GM08714 (cell line): ENCODE measurements around the gene ONECUT2.

Experiments used
- H3K4me3 ChIP-seq: fragments of 200-500 bp; sonication (Bioruptor generic); 2 replicates; pipeline ENCODE4 v1.5.1; 2014; ENCODE audit warnings: mild to moderate bottlenecking, low read length, inconsistent platforms
- ZNF274 ChIP-seq: IDR thresholded peaks from 2 replicates; pipeline ENCODE4 v1.6.1; 2012; ENCODE audit warnings: mild to moderate bottlenecking, low read depth, low read length

The ONECUT2 gene

GRCh38 chr18:57436191-57436964 is 1.2 kb downstream of the ONECUT2 start:
- TF ChIP-seq ZNF274, result no peak
- H3K4me3 ChIP-seq, result peak overlapping the region; percentile 38; the same call in 1 of the 2 replicates

DNA sequence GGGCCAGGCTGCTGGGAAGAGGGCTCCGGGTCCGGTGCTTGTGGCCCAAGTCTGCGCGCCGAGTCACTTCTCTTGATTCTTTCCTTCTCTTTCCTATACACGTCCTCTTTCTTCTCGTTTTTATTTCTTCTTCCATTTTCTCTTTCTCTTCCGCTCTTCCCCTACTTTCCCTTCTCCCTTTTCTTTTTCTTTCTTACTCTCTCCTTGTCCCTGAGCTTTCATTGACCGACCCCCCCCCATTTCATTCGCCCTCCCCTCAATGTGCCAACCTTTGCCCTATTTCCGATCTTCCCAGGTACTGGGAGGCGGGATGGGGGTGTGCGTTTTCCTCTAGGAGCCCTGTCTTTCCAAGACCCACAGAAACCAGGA is 1.8 kb downstream of the ONECUT2 start:
- TF ChIP-seq ZNF274, result no peak
- peak overlapping the region; percentile 38; the same call in 1 of the 2 replicates for H3K4me3 ChIP-seq

DNA sequence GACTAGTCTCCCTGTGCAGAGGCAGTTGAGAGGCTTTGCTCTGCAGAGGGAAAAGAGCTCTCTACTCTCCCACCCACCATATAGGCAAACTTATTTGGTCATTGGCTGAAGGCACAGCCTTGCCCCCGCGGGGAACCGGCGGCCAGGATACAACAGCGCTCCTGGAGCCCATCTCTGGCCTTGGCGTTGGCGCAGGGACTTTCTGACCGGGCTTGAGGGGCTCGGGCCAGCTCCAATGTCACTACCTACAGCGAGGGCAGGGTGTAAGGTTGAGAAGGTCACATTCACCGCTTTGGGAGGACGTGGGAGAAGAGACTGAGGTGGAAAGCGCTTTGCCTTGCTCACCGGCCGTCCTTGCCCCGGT is 2.2 kb downstream of the ONECUT2 start:
- peak overlapping the region; percentile 38; the same call in 1 of the 2 replicates for H3K4me3 ChIP-seq

DNA sequence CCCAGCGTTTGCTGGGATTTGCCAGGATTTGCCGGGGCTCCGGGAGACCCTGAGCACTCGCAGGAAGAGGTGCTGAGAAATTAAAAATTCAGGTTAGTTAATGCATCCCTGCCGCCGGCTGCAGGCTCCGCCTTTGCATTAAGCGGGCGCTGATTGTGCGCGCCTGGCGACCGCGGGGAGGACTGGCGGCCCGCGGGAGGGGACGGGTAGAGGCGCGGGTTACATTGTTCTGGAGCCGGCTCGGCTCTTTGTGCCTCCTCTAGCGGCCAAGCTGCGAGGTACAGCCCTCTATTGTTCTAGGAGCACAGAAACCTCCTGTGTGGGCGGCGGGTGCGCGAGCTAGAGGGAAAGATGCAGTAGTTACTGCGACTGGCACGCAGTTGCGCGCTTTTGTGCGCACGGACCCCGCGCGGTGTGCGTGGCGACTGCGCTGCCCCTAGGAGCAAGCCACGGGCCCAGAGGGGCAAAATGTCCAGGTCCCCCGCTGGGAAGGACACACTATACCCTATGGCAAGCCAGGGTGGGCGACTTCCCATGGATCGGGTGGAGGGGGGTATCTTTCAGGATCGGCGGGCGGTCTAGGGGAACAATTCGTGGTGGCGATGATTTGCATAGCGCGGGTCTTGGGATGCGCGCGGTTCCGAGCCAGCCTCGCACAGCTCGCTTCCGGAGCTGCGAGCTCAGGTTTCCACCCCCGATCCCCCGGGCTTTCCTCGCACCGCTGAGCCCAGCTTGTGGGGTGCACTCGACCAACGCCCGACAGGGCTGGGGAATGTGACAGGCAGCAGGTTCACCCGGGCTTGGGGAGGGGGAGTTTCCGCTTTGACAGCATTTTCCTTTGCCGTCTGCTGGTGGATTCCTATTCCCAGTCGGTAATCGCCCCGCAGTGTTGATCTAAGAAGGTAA is 2.8 kb downstream of the ONECUT2 start:
- H3K4me3 ChIP-seq, result peak overlapping the region; percentile 48
- TF ChIP-seq ZNF274, result no peak

More for the DNA sequence above, 2.2 kb downstream of the ONECUT2 start:
- no peak for TF ChIP-seq ZNF274

DNA sequence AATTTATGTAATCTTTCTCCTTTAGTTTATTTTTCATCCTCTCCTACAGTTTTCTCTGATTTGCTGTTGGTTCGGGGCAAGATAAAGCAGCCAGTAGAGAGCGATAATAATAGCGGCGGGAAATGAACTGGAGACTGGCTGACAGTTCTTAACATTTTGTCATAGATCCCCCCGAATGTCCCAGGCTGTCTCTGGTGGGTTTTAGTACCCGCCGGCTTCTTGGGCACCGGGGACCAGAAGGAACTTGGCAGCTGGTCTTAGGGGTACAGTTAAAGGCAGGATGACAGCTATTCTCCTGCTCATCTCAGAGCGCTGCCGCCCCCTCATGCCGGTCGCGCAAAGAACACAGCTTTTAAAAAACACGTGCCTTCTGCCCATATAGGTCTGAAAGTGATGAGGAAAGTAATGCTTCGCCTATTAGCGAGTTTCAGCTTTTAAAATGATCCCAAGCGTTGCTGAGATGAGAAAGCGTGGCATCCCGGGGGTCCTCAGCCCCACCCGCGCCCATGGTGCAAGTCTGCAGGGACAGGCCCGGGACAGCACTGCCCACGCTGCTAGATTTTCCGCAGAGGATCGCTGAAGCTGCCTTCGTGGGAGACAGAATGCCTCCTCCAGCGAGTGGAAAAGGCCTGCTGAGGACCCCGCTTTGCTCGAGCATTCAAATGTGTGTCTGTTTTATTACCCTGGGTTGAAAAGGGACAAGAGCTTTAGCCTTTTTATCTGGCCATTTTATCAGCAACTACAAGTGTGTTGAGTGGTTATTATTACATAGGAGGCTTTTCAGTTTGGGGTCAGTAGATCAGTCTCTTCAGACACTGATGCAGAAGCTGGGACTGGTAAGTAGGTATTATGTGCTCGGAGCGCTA is 3.8 kb downstream of the ONECUT2 start:
- H3K4me3 ChIP-seq, result peak overlapping the region; percentile 48
- TF ChIP-seq ZNF274, result no peak

DNA sequence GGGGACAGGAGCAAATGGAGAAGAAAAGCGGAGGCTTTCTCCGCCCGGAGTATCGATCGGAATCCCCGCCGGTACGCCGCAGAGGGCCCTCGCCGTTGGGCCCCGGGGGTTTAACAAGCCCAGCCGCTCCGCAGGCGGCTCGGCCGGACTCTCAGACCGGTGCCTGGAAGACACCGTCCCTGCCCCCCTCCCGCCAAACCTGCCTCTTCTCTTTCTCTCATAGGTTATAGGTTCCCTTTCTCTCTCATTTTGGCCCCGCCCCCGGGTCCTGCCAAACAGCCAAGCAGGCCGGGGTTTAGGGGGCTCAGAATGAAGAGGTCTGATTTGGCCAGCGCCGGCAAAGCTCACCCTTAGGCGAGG is 4.4 kb downstream of the ONECUT2 start:
- no peak overlapping the region for H3K4me3 ChIP-seq

DNA sequence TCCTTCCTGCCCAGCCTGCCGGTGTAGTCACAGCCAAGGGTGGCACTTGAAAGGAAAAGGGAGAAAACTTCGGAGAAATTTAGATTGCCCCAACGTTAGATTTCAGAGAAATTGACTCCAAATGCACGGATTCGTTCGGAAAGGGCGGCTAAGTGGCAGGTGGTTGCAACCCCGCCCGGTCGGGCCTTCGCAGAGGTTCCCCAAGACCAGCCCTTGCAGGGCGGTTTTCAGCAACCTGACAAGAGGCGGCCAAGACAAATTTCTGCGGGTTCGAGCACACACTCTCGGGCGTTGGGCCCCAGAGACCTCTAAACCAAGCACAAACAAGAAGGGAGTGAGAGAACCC is 4.8 kb downstream of the ONECUT2 start:
- TF ChIP-seq ZNF274, result no peak
- no peak overlapping the region for H3K4me3 ChIP-seq

More for the DNA sequence above, 4.4 kb downstream of the ONECUT2 start:
- no peak for TF ChIP-seq ZNF274

- H3K4me3 ChIP-seq, result peak overlapping the region; percentile 12; the same call in 1 of the 2 replicates
- TF ChIP-seq ZNF274, result no peak
Observed at GRCh38 chr18:57440331-57441070, 5.3 kb downstream of the ONECUT2 start.

DNA sequence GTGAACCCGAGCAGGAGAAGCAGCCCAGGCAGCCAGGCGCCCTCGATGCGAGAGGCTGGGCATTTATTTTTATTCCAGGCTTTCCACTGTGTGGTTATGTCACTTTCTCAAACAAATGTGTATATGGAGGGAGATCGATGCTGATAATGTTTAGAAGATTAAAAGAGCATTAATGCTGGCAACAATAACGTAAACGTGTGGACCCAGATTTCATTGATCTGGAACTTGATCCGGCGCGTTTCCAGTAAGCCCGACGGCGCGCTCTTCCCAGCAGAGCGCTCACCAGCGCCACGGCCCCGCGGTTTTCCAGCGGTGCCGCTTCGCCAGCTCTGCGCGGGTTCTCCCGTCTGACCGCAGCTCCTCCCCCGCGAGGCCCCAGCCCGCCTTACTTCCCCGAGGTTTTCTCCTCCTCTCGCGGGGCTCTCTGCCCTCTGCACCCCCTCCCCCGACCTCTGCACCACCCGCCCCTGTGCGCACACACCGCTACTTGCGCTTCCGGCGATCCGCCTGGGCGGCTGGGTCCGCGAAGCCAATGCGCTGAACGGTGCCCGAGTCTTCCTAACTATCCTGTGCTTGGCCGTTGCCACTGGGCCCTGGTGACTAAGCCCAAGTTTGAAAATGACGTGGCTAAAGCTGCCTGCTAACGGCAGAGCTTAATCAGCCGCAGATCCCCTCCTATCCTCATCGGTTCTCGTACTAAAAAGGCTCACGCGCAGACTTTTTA is 6.1 kb downstream of the ONECUT2 start:
- H3K4me3 ChIP-seq, result peak overlapping the region; percentile 12; the same call in 1 of the 2 replicates
- no peak for TF ChIP-seq ZNF274

DNA sequence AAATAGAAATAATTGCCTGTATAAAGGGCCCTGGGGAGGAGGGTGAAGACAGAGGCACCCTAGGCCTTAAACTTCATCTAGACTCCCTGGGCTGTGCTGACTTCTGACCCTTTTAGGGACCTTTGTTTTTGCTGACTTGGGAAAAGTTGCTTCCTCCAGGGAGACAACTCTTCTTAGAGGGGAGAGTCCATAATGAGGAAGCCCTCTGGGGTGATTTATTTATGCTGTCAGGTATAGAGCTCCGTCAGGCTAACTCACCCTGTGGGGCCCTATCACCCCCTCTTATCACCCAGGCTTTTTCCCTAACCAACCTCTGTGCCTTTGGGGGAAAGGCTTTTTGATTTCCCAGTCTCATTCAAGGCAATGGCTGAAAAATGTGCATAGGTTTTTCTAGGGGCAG is 8.1 kb downstream of the ONECUT2 start:
- no peak overlapping the region for H3K4me3 ChIP-seq

GRCh38 chr18:57443702-57444101 is 8.5 kb downstream of the ONECUT2 start:
- H3K4me3 ChIP-seq, result no peak overlapping the region
- no peak for TF ChIP-seq ZNF274

More for the DNA sequence above, 8.1 kb downstream of the ONECUT2 start:
- no peak for TF ChIP-seq ZNF274

GRCh38 chr18:57444301-57444759 is 9.2 kb downstream of the ONECUT2 start:
- no peak for TF ChIP-seq ZNF274
- no peak overlapping the region for H3K4me3 ChIP-seq

DNA sequence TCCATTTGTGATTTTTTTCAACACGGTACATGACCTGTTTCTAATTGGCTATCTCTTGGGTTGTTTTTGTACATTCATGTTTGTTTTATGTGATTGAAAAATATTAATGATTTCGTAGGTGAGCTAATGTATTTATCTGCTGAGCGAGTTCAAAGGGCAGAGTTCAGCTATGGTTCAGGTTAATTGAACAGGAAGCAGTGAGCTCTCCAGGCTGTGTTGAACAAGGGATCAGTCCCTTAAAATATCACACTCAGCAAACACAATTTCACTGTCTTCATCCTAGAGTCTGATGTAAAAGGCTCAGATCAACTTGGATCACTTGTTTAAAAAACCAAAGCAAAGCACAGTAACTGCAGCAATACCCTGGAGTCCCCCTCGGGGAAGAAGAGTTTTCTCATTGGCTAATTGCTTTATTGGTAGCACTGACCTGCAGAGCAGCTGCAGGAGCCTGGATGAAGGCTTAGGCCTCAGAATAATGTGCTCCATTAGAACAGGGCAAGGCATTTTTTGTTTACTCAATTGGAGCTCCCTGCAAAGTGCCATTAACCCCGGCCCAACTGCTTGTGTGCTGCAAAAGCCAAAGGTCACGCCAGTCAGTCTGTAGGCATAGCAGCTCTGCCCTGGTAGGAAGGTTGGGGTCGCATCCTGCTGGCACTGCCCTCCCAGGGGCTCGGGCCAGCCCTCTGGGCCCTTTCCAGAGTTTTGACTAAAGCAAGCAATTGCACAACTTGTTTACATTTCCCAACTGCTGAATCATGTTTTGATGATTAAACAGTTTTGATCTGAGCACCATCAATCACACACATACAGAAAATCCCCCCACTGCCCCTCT is 10.5 kb downstream of the ONECUT2 start:
- no peak for TF ChIP-seq ZNF274

More for the DNA sequence above, 10.5 kb downstream of the ONECUT2 start:
- H3K4me3 ChIP-seq, result no peak overlapping the region
